HFF-Myc (cell line): ENCODE measurements around the gene RNF123.

Experiments used
- DNase-seq: peaks from one replicate; pipeline ENCODE4 v3.0.0-alpha.2; 2011; ENCODE audit warnings: low read depth; ENCODE audit errors: extremely low read depth
- H3K4me3 ChIP-seq: replicated peaks from 2 replicates; pipeline ENCODE4 v1.5.1; 2011; ENCODE audit warnings: low read depth, mild to moderate bottlenecking, control low read depth, low read length
- TF ChIP-seq, protein P1 (sequence below): IDR thresholded peaks from 2 replicates; pipeline ENCODE4 v1.5.1; 2012; ENCODE audit warnings: mild to moderate bottlenecking, low read depth, low read length, control low read depth; ENCODE audit errors: missing control alignments

Gene RNF123

GRCh38 chr3:49647741-49648140 is 41.6 kb upstream of the RNF123 start:
- no peak overlapping the region for H3K4me3 ChIP-seq
- TF ChIP-seq, protein P1, sequence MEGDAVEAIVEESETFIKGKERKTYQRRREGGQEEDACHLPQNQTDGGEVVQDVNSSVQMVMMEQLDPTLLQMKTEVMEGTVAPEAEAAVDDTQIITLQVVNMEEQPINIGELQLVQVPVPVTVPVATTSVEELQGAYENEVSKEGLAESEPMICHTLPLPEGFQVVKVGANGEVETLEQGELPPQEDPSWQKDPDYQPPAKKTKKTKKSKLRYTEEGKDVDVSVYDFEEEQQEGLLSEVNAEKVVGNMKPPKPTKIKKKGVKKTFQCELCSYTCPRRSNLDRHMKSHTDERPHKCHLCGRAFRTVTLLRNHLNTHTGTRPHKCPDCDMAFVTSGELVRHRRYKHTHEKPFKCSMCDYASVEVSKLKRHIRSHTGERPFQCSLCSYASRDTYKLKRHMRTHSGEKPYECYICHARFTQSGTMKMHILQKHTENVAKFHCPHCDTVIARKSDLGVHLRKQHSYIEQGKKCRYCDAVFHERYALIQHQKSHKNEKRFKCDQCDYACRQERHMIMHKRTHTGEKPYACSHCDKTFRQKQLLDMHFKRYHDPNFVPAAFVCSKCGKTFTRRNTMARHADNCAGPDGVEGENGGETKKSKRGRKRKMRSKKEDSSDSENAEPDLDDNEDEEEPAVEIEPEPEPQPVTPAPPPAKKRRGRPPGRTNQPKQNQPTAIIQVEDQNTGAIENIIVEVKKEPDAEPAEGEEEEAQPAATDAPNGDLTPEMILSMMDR = no peak
- no peak for DNase-seq

DNA sequence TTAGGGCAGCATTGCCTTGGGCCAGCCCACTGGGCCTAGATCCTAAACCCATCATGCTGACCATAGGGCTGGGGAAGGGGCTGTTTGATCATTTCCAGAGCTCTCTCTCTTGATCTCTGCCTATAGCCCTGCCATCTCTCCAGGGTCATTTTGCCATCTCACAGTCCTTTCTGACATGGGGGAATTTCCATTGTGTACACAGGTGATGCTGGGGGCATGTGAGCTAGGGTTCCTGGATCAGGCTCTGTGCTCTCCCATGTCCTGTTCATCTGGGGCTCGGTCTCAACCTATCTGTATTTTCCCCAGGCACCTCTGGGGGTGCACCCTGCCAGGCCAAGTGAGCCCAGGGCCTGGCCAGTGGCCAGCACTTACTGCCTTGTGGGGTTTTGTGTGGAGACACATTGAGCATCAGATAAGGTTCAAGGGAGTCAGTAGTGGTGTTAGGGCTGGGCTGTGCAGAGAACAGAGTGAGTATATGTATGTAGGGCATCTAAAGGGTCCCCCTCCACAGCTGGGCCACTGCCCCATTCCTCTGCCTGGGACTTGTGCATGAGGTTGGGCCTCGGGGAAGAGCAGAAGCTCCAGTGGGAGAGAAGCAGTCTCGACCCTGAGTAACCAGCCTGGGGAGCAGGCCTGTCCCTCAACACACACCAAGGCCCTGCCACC is 40.9 kb upstream of the RNF123 start:
- no peak for DNase-seq
- TF ChIP-seq, protein P1 = no peak

DNA sequence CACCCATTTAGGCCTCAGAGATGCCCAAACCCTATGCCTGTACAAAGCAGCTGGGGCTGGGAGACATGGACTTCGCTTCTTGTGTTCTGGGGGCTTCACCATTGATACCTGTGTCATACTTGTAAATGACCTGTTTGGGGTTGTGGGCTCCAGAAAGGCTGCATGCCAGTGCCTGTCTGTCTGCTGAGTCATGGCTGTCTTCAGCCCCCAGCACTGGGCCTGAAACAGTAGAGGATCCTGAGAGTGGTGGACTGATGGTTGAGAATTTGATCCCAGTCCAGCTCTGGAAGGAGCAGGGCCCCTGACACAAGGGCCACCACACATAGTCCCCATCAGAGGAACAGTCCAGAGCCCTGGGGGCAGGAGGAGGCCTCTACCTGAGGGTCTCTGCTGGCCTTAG is 39.8 kb upstream of the RNF123 start:
- no peak for DNase-seq
- TF ChIP-seq, protein P1 = no peak
- no peak overlapping the region for H3K4me3 ChIP-seq

More for the DNA sequence above, 40.9 kb upstream of the RNF123 start:
- no peak overlapping the region for H3K4me3 ChIP-seq

DNA sequence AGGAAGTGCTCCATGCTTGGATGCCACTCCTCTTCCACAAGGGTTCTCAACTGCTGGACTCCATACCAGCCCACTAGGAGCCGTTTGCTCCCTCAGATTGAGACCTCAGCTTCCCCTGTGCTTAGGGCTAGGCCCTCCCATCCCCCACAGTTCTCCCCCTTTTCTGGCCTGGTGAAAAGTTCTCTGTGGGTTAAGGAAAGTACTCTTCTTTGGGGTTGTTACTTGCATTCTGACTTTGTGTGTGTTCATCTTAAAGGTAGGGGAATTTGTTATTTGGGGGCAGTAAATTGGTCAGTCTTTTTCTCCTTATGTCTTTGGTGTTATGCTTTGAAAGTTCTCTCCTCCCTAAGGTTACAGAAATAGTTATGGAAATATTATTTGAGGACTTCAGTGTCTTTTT is 39.2 kb upstream of the RNF123 start:
- no peak for DNase-seq
- TF ChIP-seq, protein P1 = no peak
- no peak overlapping the region for H3K4me3 ChIP-seq

DNA sequence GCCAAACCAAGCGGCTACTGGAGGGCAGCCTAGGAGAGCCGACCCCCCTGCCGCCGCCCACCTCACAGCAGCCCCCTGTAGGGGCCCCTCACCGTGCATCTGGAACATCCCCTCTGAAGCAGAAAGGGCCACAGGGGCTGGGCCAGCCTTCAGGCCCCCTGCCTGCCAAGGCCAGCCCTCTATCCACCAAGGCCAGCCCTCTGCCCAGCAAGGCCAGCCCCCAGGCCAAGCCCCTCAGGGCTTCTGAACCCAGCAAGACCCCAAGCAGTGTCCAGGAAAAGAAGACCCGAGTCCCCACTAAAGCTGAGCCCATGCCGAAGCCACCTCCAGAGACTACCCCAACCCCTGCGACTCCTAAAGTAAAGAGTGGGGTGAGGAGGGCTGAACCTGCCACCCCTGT is 38.7 kb upstream of the RNF123 start:
- no peak overlapping the region for H3K4me3 ChIP-seq
- TF ChIP-seq, protein P1 = no peak
- no peak for DNase-seq

DNA sequence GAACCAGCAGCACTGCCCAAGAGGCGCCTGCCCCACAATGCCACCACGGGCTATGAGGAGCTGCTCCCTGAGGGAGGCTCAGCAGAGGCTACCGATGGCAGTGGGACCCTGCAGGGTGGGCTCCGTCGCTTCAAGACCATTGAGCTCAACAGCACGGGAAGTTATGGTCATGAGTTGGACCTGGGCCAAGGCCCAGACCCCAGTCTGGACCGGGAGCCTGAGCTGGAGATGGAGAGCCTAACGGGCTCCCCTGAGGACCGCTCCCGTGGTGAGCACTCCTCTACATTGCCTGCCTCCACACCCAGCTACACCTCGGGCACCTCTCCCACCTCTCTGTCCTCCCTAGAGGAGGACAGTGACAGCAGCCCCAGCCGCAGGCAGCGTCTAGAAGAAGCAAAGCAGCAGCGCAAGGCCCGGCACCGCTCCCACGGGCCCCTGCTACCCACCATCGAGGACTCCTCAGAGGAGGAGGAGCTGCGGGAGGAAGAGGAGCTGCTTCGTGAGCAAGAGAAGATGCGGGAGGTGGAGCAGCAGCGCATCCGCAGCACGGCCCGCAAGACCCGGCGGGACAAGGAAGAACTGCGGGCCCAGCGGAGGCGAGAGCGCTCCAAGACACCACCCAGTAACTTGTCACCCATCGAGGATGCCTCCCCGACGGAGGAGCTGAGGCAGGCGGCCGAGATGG is 37.0 kb upstream of the RNF123 start:
- H3K4me3 ChIP-seq = no peak overlapping the region
- TF ChIP-seq, protein P1 = no peak
- DNase-seq = no peak
